ENCODE measurements around the gene CTPS1.

Gene CTPS1

DNA sequence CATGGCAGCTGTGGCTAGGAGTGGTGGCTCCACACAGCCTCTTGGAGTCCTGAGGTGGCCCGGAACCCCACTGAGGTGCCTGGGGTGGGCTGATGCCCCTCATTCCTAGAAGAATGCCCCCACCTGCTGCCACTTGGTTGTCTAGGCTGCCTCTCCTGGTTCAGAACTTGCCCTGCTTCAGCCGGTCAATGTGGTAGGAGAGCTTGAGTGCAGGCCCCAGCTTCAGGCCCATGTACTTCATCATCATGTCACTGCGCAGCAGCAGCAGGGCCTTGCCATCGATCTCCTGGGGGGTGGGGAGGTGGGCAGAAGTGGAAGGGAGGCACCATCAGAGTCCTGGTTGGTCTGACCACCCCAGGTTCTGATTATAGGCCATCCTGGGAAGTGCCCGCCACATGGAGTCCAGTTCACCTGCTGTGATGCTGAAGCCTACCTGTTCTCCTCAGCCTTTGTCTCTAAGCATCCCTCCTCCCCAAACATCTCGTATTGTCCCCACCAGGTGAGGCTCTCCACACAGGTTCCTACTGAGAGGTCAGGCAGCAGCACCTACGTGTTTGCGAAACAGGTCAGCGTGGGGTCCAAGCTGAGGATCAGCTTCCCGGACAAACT, 48.6 kb downstream of the CTPS1 start:
- DNase-seq = no peak

DNA sequence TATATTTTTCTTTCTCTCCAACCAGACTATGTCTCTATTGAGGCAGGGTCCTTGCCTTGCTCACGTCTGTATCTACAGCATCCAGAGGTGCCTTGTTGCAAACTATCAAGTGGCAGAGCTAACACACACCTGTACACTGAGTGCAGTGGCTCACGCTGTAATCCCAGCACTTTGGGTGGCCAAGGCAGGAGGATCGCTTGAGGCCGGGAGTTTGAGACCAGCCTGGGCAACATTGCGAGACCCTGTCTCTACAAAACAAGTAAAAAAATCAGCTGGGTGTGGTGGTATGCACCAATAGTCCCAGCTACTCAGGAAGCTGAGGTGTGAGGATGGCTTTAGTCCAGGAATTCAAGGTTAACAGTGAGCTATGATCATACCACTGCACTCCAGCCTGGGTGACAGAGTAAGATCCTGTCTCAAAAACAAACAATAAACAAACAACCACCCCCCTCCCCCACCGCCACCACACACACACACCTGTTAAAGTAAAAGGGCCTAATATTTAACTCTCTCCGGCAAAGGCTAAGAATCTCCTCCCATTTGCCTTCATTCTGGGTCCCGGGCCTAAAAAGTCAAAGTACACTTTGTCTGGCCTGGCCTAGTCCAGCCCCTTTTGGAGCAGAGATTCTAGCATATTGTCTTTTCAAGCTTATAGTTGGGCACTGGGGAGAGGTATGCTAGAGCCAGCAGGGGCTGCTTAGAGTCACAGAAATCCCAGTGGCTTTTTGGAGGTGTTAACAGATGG, 51.5 kb downstream of the CTPS1 start:
- DNase-seq = no peak

DNA sequence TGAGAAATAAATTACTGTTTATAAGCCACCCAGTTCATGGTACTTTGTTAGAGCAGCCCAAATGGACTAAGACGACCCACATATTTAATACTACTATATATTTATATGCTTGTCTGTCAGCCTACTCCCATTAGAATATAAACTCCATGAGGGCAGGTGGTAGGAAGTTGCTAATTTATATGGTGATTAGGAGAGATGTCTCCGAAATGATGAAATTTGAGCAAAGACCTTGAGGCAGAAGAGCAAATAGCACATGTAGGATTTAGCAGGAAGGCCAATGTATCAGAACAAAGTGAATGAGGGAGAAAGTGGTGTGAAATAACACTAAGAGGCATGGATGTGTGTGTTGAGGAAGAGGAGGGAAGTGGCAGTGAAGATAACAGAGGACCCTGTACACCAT, 52.7 kb downstream of the CTPS1 start:
- DNase-seq = no peak

DNA sequence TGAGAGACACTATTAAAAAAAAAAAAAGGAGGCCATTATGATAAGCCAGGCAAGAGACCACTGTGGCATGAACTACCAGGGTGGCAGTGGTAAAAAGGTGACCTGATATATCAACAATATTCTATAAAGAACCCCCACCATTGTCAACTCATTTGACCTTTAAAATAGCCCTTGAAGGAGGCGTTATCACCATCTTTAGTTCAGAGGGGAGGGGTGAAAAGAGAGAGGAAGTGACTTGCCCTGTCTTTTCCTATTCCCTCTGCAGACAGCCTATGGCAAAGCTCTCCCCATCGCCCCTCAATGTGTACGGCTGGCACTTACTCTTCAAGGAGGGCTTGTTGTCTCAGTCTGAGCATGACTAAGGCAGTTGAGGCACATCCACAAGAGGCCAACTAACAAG, 53.8 kb downstream of the CTPS1 start:
- no peak for DNase-seq

DNA sequence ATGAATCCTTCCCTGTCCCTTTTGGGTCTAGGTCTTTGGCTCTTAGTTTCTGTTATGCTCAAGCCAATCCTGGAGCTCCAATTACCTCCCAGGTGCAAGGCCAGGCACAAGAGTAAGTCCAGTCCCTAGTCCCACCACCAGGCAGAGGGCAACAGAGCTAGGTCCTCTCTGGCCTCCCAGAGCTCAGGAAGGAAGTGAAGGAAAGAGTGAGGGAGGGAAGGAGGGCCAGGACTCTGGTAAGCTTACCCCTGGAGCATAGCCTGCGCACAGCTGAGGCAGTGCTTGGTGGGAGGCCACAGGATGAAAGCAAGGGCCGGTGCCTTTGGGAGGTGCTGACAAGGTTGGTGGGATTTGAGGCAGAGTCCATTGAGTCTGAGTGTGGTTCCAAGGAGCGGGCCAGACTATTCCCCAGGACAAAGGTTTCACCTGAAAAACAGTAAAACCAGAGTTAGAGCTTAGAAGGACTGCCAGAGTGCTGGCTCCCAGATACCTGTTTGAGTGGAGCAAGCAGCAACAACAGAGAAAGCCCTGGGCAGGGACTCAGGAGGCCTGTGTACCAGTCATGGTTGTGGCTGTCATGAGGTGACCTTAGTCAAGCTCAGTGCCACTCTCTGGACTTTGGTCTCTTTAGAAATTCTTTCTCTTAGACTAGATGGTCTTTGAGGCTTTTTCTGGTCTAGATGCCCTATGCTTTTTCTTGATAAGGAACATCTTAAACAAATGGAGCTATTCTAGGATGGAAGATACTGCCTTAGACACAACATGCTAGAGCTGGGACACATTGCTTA, 57.8 kb downstream of the CTPS1 start:
- DNase-seq = no peak

DNA sequence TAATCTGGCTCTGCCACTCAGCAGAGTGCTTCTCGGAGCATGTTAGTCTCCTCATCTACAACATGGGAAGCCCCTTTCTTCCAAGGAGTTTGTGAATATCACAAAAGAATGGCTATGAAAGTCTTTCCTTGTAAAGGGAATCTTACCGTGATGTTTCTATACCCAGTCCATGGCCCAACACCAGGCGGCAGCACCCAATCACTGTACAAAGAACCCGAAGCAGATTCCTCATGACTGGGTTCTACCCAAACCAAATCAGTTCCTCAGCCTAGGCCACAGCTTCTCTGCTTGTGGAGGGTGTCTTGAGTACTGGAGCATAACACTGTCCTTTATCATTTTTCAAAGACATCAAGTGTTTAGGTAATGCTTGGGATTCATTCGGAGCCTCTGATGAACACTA, 58.6 kb downstream of the CTPS1 start:
- no peak for DNase-seq

DNA sequence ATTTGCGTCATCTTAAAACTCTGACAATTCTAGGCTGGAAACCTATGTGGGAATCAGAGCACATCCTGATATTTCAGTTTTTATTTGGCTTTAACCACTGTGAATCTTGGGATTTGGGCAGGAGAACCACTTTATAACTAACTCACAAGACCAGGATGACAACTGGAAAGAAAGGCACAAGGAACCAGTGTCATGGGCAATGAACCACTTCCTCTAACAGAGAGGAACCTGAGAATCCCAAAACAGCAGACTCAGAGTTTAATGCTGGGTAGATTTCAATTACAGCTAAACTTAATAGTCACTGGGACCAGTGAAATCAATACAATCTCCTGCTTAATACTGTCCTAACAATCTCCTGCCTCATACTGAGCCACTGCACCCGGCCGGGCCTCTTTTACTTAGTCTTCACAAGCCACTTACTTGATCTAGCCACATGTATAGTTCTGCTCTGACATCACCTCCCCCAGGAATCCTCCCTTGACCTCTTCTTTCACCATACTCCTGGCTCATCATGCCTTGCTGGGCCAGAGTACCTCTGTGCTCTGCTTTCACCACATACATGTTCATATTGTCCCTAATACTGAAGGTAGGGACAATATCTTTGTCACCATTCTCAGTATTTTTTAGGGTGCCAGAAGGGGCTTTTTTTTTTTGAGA, 62.2 kb downstream of the CTPS1 start:
- DNase-seq = no peak

DNA sequence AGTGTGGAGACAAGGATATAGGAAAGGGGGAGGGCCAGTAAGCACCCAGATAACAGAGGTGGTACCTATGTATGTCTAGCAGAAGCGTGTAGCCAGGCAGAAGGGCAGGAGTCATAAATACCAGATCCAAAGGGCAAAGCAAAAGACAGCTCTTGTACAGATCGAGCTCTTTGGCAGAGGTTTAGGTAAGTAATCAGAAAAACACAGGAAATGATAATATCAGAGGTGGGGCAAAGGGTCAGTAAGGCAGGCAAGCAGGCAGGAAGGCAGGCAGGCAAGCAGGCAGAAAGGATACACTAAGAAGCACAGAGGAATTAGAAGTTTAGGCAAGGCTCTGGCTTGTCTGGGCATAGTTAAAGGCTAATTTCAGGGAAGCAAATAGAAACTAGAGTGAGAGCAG, 64.7 kb downstream of the CTPS1 start:
- no peak for DNase-seq

DNA sequence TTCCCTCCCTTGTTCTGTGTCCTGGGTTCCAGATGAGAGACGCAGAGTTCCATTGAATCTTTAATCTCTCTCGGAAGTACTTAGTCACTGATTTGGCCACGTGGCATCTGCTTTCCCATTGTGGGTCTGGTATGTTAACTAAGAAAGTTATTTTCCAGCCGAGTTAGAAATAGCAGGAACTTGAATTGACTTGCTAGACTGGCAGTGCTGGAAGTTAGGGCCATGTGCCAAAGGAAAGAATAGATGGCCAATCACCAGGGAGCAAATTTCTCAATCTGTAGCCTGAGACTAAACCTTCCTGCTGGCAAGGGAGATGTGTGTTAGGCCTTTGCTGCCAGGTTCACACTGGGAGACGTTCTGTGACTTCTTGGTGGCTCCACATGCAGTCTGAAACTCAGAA, 66.2 kb downstream of the CTPS1 start:
- DNase-seq = no peak

DNA sequence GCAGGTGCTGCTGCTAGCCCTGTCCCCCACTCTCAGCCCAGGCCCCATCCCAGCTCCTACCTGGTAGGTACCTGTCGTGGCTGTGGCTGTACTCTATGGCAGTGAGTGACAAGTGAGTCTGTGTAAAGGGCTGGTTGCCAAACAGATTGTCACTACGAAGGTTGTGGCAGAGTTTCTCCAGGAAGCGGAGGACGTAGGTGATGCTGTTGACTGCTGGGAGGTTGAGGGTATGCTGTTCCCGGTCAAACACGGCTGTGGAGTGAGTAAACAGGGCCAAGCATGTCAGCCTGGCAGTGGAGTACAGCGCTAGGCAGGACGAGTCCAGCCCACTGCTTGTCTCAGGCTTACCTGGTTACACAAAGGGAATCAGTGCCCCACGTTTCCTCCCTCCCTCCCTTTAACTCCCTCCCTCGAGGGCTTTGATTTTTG, 66.9 kb downstream of the CTPS1 start:
- DNase-seq = no peak

DNA sequence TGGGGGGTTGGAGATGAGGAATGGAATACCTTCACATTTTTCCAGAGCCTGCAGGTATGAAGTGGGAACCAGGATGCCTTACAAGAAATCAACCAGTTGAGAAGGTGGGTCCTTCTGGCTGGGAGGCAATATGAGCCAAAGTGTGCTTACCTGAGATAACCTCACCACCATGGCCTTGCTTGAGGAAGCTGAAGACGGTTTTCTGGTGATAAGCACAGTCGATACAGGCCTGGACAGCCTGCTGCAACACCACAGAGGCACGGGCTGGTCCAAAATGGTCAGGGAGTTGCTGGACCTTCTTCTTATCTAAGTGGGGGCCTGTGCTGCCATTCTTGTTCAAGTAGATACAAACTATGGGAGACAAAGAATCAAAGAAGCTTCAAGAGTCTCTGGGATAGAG, 69.0 kb downstream of the CTPS1 start:
- no peak for DNase-seq

DNA sequence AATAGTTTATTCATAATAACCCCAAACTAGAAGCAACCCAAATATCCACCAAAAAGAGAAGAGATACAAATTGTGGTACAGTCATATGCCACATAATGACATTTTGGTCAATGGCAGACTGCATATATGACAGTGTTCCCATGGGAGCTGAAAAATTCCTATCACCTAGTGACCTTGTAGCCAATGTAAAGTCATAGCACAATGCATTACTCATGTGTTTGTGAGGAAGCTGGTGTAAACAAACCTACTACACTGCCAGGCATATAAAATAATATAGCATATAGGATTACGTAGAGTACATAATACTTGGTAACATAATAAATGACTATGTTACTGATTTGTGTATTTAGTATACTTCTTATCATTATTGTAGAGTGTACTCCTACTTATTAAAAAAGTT, 71.5 kb downstream of the CTPS1 start:
- no peak for DNase-seq

DNA sequence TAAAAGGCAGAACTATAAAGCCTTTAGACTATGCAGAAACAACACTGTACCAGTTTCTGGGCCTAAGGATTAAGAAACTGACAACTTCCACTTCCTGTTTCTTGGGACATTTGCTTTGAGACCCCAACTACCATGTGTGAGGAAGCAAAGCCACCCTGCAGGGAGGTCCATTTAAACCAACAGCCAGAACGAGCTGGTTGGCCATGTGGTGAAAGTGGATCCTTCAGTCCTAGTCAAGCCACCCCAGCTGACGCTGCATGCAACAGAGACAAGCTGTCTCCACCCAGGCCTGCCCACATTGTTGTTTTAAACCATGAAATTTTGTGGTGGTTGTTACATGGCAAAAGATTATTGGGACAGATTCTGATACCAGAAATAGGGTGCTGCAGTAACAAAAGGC, 73.8 kb downstream of the CTPS1 start:
- DNase-seq = no peak

DNA sequence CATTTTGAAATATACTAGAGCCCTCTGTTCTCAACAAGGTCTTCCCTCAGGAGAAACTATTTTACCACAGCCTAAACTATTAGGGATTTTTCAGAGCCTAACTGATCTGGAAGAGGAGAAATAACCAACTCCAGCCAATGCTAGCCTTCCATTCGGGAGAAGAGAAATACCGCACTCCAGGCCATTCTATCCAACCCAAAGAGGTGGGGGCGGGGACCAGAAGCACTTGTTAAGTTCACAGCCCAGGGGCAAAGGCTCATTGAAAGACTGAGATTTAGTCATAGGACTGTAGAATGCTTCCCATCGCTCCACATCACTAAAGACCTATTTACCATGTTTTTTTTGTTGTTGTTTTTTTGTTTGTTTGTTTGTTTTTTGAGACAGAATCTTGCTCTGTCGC, 77.4 kb downstream of the CTPS1 start:
- no peak for DNase-seq
